Ovary (tissue), 9 donors: ENCODE results near the gene TYW1. TPM values are rescaled to one million over a fixed set of nuclear protein-coding genes. Genes with fewer than 3 reads are reported as not detected.
"Not testable (repeated sequence)": the region's sequence is repeated elsewhere in the genome, so short reads cannot be mapped to it uniquely, and the experiment has no call there.

Source experiments
- DNase-seq, 5 donors: peaks; one replicate each; pipeline ENCODE4 v3.0.0-alpha.2; 2019 to 2020
- H3K27ac ChIP-seq, 2 donors: fragments of 200-600 bp; one replicate each; pipeline versions ENCODE4 v1.5.1 to v1.8.0; 2019 to 2022
- H3K27me3 ChIP-seq: fragments of 200-600 bp; one replicate; pipeline ENCODE4 v1.8.0; 2022
- H3K36me3 ChIP-seq: fragments of 200-600 bp; sonication (generic); one replicate; pipeline ENCODE4 v1.5.1; 2019
- H3K4me1 ChIP-seq: one replicate; pipeline ENCODE4 v1.8.1; 2013; ENCODE audit warnings: mild to moderate bottlenecking, moderate library complexity; ENCODE audit not compliant: insufficient read depth
- H3K4me3 ChIP-seq: fragments of 200-600 bp; sonication (generic); one replicate; pipeline ENCODE4 v1.5.1; 2017
- H3K9me3 ChIP-seq, 2 donors: fragments of 200-600 bp in 1 of 2; sonication (generic) in 1 of 2; one replicate each; pipeline versions ENCODE4 v1.5.1 to v1.8.1; 2013 to 2019; ENCODE audit warnings: mild to moderate bottlenecking in 1 of 2, moderate library complexity in 1 of 2
- EP300 ChIP-seq: sonication (generic); formaldehyde crosslinking; IDR thresholded peaks from one replicate; pipeline ENCODE4 v1.6.1; 2017; ENCODE audit warnings: antibody characterized with exemption
- POLR2A ChIP-seq: fragments of 450-650 bp; IDR thresholded peaks from one replicate; pipeline ENCODE4 v1.6.1; 2017; ENCODE audit warnings: antibody characterized with exemption, mild to moderate bottlenecking, moderate library complexity
- WGBS, 3 donors: extraction: QIAGEN DNeasy Blood & Tissue Kit in 1 of 3; methylation state at CpG; one replicate each; pipeline versions ENCODE4 v1.1.5 to v1.1.7; 2013 to 2017; 5-methylcytosine and 5-hydroxymethylcytosine counted together
- intact Hi-C, 4 donors: fragments of 100-400 bp; cut with DNase I; formaldehyde crosslinking; loops; one replicate each; pipeline versions ENCODE4 v1.11.0 to v1.15.1; 2022 to 2023
- polyA plus RNA-seq, 2 donors: library from polyadenylated mRNA; stranded (reverse); fragments of 200-250 nt in 1 of 2; fragments of 350-450 nt in 1 of 2; fragmentation: Illumina TruSeq in 1 of 2; extraction: RNeasy Lipid Tissue Mini Kit (QIAGEN cat#74804) in 1 of 2; gene quantifications; one replicate each; pipeline ENCODE4 v1.2.3, GENCODE V29; 2013 to 2014
- total RNA-seq, 7 donors: library from RNA; depleted of rRNA in 2 of 7; stranded (reverse); fragments of >200 nt in 2 of 7; fragmentation: NEBNext Ultra II Directional in 3 of 7; extraction: Animal tissue kit (Norgen Biotek cat#: 25700) in 3 of 7; gene quantifications; one replicate each; pipeline versions ENCODE4 v1.1.0 to v1.2.4, GENCODE V29; 2016 to 2023
- TF ChIP-seq, protein P1 (sequence below), 3 donors: fragments of 450-650 bp in 2 of 3; fragments of 200-600 bp in 1 of 3; IDR thresholded peaks; one replicate each; pipeline versions ENCODE4 v1.5.1 to v1.8.0; 2016 to 2022; ENCODE audit warnings: antibody characterized with exemption in 3 of 3, mild to moderate bottlenecking in 1 of 3
- donor health status: DM: no; HTN: no; CAD: no; lungs with moderate emphysema.
- donor health status: DM: no; HTN: no; CAD: no.
- donor health status: Bipolar disorder and iron deficiency.
- donor health status: DM: yes; HTN: yes; CAD: no.
- donor health status: DM: no; HTN: no; CAD: no.
- donor health status: DM: yes; HTN: yes; CAD: no.

TYW1 gene
- total and polyA plus RNA-seq, 9 donors: 17.3 to 45.6 (median 22.4) TPM

DNA sequence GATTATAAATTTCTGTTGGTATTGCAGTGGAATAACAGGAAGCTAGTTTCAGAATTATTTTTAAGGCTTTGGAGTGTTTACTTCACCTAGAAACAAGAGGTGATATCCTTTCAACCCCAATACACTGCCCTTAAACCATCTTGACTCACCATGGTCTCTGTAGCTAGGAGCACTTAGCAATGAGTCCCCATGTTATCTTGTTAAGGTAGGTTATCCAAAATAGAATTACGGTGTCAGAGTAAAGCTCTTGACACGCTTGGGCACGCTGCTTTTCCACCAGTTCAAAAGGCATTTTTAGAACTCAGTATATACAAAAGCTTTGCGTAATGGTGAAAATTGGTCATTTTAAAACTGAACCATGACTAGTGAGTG is 46.9 kb downstream of the TYW1 start:
- WGBS, 3 donors: 61 to 75% (median 69%) methylated on average over 4 of the region's 4 CpGs
- intact Hi-C loops: loop anchor here in 1 of 4 donors (10.0 kb wide), 1 partner anchor 261 kb away; no protein-coding TSS in a partner anchor
- not testable (repeated sequence) for H3K36me3 ChIP-seq

DNA sequence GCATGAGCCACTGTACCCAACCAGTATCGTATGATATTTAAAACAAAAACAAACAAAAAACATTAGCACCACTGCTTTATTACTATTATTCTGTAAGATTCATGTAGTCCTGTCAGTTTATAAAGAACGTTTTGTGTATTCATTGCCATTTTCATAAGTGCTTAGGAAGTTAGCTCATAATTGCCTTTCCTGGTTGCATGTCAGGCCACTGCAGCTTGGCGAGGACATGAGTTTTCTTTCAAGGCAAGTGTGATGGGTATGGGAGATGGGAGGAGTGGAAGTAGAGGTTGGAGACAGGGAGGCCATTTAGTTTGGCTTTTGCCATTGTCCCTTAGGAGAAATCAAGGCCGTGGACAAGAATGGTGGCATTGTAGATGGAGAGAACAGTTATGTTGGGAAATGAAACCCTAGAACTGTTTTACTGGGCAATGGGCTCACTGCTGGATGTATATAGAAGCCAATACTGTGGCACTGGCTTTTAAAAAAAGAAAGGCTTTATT is 48.9 kb downstream of the TYW1 start:
- Histone ChIP-seq H3K4me1 (peaks cover 3% of the 10 kb centered on the region), H3K27ac (no peak overlapping the region), H3K27me3 (no peaks in the 10 kb centered on the region), H3K9me3 (no peaks in the 10 kb centered on the region), H3K36me3 (no peaks in the 10 kb centered on the region), H3K4me3 (no peak overlapping the region)
- TF ChIP-seq POLR2A: no peak
- TF ChIP-seq, protein P1, sequence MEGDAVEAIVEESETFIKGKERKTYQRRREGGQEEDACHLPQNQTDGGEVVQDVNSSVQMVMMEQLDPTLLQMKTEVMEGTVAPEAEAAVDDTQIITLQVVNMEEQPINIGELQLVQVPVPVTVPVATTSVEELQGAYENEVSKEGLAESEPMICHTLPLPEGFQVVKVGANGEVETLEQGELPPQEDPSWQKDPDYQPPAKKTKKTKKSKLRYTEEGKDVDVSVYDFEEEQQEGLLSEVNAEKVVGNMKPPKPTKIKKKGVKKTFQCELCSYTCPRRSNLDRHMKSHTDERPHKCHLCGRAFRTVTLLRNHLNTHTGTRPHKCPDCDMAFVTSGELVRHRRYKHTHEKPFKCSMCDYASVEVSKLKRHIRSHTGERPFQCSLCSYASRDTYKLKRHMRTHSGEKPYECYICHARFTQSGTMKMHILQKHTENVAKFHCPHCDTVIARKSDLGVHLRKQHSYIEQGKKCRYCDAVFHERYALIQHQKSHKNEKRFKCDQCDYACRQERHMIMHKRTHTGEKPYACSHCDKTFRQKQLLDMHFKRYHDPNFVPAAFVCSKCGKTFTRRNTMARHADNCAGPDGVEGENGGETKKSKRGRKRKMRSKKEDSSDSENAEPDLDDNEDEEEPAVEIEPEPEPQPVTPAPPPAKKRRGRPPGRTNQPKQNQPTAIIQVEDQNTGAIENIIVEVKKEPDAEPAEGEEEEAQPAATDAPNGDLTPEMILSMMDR (IDR thresholded peaks at IDR 0.05): no peak
- no peak for TF ChIP-seq EP300
- DNase-seq: no peak
- intact Hi-C loops: loop anchor here in 1 of 4 donors (10.0 kb wide), 1 partner anchor 259 kb away; no protein-coding TSS in a partner anchor
- 93 to 94% (median 93%) methylated on average over 4 of the region's 4 CpGs for WGBS, 3 donors

More for the DNA sequence above, 46.9 kb downstream of the TYW1 start:
- not testable (repeated sequence) for DNase-seq, H3K4me3 ChIP-seq, H3K27me3 ChIP-seq, H3K9me3 ChIP-seq, H3K4me1 ChIP-seq
- H3K27ac ChIP-seq: peak overlapping the region in 1 of 2 donors; percentile 61

DNA sequence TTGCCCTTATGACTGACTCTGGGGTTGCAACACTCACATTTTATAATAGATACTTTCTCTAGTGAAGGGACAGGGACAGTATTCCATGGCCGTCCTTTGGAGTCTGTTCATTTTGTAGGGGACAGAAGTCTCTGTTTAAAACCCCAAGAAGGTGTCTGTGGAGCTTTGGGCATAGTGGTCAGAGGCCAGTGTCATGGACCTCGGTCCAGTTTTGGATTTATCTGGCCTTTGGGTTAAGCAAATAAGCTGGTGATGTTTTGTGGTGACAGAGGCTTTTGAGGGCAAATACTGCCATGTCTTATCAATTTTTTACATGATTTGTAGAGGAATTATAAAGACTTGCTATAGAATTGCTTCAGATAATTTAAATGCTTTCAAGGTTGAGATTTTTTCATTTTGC is 50.2 kb downstream of the TYW1 start:
- not testable (repeated sequence) for H3K4me3 ChIP-seq, H3K36me3 ChIP-seq, H3K27ac ChIP-seq, DNase-seq, H3K9me3 ChIP-seq, H3K27me3 ChIP-seq, H3K4me1 ChIP-seq
- intact Hi-C loops: loop anchor here in 1 of 4 donors (10.0 kb wide), 1 partner anchor 258 kb away; no protein-coding TSS in a partner anchor
- WGBS, 3 donors: 73 to 84% (median 83%) methylated on average over 2 of the region's 2 CpGs

DNA sequence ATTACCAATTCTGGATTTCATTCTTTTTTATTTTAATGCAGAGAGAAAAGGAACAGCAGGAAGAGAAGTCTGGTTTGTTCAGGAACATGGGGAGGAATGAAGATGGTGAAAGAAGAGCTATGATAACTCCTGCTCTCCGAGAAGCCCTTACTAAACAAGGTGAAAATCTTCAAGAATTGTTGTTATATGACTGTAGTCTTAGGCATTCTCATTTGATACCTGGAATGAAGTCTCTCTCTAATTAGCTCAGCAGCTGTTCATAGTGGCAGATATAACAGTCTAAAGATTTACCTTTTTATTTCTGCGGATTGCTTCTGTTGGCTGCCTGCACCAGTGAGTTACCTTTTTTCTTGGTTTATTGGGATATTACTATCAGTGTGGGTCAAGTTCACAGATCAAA is 53.3 kb downstream of the TYW1 start:
- 92 to 98% (median 93%) methylated on average over 2 of the region's 2 CpGs for WGBS, 3 donors
- intact Hi-C loops: loop anchor here in 1 of 4 donors (10.0 kb wide), 1 partner anchor 255 kb away; no protein-coding TSS in a partner anchor

DNA sequence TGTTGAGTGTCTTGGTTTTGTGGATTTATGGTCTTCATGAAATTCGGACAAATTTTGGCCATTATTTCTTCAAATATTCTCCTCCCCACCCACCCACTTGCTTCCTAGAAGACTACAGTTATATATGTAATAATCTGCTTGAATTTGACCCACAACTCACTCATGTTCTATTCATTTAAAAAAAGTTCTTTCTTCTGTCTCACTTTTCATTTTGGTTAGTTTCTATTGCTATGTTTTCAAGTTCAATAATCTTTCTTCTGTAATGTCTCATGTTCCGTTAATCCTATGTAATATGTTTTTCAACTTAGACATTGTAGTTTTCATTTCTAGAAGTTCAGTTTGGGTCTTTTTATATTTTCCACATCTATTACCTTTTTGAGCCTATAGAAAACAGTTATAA is 55.5 kb downstream of the TYW1 start:
- H3K36me3 ChIP-seq, H3K9me3 ChIP-seq, intact Hi-C loops, DNase-seq, H3K4me3 ChIP-seq, H3K27me3 ChIP-seq, H3K4me1 ChIP-seq, H3K27ac ChIP-seq: not testable (repeated sequence)
- WGBS, 3 donors: 91 to 99% (median 98%) methylated on average over 2 of the region's 2 CpGs

More for the DNA sequence above, 53.3 kb downstream of the TYW1 start:
- H3K36me3 ChIP-seq, H3K4me3 ChIP-seq, DNase-seq, H3K9me3 ChIP-seq, H3K4me1 ChIP-seq, H3K27ac ChIP-seq, H3K27me3 ChIP-seq: not testable (repeated sequence)

DNA sequence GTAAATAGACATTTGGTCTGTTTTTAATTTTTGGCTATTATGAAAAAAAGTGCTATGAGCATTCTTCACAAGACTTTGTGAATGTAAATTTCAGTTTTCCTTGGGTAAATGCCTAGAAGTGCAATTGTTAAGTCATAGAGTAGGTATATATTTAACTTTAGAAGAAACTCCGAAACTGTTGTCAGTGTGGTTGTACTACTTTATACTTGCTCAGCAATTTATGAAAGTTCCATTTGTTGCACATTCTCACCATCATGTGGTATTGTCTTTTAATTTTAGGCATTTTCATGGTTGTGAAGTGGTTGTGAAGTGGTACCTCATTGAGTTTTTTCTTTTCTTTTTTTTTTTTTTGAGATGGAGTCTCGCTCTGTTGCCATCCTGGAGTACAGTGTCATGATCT is 60.0 kb downstream of the TYW1 start:
- no peaks in the 10 kb centered on the region for H3K36me3 ChIP-seq

DNA sequence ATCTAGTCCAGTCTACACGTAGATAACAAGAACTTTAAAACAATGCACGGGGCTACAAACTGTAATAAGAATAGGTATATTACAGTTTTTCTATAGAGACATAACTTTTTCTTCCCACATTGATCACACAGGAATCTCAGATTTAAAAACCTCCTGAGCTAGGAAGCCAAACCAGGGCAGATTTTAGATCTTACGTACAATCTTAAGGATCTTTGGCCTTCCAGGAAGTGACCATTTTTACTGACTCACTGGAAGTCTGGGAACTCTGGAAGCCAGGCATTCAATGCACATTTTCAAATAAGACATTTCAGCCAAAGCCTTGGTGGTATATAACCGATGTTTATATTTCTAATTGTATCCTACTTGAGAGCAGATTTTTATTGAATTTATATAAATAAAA is 64.7 kb downstream of the TYW1 start:
- H3K4me1 ChIP-seq, H3K27me3 ChIP-seq, H3K36me3 ChIP-seq, DNase-seq, H3K27ac ChIP-seq, intact Hi-C loops, H3K4me3 ChIP-seq, H3K9me3 ChIP-seq: not testable (repeated sequence)
- 96 to 98% (median 97%) methylated on average over 4 of the region's 4 CpGs for WGBS, 3 donors

More for the DNA sequence above, 60.0 kb downstream of the TYW1 start:
- H3K4me3 ChIP-seq: no peak overlapping the region
- H3K27me3 ChIP-seq: no peaks in the 10 kb centered on the region
- 93 to 95% (median 95%) methylated on average over 2 of the region's 2 CpGs for WGBS, 3 donors
- no peaks in the 10 kb centered on the region for H3K9me3 ChIP-seq
- intact Hi-C loops: no loop called here
- H3K27ac ChIP-seq: no peak overlapping the region
- TF ChIP-seq POLR2A: no peak
- TF ChIP-seq EP300: no peak
- TF ChIP-seq, protein P1 (IDR thresholded peaks at IDR 0.05): no peak
- H3K4me1 ChIP-seq: no peaks in the 10 kb centered on the region
- DNase-seq: no peak

DNA sequence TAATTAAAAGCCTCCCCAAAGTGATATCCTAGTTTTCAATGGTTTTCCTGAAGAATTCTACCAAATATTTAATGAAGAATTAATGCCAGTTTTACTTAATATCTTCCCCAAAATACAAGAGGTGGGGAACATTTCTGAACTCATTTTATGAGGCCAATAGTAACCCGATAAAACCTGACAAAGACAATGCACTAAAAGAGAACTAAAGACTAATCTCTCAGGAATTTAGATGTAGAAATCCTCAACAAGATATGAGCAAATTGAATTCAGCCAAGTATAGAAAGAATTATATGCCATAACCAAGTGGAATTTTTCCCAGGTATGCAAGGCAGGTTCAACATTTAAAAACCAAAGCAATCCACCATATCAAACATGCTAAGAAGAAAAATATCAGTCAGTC is 66.2 kb downstream of the TYW1 start:
- H3K27me3 ChIP-seq, H3K27ac ChIP-seq, H3K4me3 ChIP-seq, H3K4me1 ChIP-seq, H3K9me3 ChIP-seq, DNase-seq, H3K36me3 ChIP-seq, intact Hi-C loops: not testable (repeated sequence)
- 85 to 97% (median 89%) methylated on average over 1 of the region's 1 CpG for WGBS, 3 donors

DNA sequence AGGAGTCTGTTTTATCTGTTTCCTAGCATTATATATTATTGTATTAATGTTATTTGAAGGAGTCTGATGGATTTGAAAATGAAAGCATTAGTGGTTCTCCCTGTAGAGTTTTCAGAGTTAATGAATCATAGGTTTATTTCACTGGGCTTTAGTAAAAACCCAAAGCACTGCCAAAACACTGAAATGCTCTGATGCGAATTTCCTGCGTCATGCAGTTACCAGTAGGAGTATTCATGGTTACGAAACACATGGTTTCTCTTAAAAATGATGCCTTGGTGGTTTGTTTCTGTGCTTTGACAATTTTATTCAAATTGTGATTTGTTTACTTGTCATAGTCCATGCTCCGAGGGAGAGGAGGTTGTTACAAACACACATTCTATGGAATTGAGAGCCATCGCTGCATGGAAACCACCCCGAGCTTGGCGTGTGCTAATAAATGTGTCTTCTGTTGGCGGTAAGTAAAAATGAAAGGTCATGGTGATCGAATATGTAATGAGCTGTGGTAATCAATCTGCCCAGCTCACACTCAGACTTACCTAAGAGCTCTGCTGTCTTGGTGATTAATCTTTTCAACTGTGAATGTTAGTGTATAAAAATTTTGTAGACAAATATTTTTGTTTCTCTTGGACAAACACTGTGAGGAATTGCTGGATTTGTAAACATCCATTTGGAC is 70.5 kb downstream of the TYW1 start:
- H3K36me3 ChIP-seq, intact Hi-C loops, H3K9me3 ChIP-seq, H3K27me3 ChIP-seq, H3K4me1 ChIP-seq: not testable (repeated sequence)
- 9 to 20% (median 13%) methylated on average over 9 of the region's 9 CpGs for WGBS, 3 donors
- H3K27ac ChIP-seq: peak overlapping the region in 1 of 2 donors; percentile 81
- peak in 2 of 5 donors; percentile 39 to 73 for DNase-seq
- H3K4me3 ChIP-seq: peak overlapping the region; percentile 40

DNA sequence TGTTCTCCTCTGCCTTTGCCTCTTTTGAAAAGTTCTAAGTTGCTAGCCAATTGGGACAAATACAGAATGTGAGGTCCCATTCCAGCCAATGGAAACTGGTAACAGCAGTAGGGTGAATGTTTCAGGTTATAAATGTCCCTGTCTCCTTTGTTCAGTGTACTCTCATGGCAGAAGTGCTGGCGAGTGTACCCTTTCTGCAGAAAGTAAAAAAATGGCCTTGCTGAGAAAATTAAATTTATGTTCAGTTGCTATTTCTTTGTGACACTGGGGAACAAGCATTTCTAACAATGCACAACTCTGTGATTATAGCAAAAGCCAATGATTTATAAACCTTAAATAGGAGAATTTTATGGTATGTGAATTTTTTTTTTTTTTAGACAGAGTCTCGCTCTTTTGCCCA is 79.5 kb downstream of the TYW1 start:
- intact Hi-C loops, H3K27ac ChIP-seq, H3K27me3 ChIP-seq, H3K4me1 ChIP-seq, H3K9me3 ChIP-seq, H3K36me3 ChIP-seq, DNase-seq, H3K4me3 ChIP-seq: not testable (repeated sequence)
- 98 to 99% (median 98%) methylated on average over 2 of the region's 2 CpGs for WGBS, 3 donors
